Lung microvascular endothelial cell (primary cell): Measurements from ENCODE around the gene BCL11B. TPM values are rescaled to one million over a fixed set of nuclear protein-coding genes. Genes with fewer than 3 reads are reported as not detected.
A peak's percentile ranks its signal among the peaks of the same experiment; 100 is the strongest.

Experiments used
- DNase-seq, 2 donors: peaks; one replicate each; pipeline versions ENCODE4 v3.0.0 to v3.0.0-alpha.2; 2010; ENCODE audit warnings: low read depth in 2 of 2
- total RNA-seq: library from RNA; depleted of rRNA; stranded (reverse); fragments of >200 nt; gene quantifications from 2 replicates; pipeline ENCODE4 v1.2.1, GENCODE V29; 2014

The BCL11B gene
- under 0.01 TPM in 2 replicates for total RNA-seq

DNA sequence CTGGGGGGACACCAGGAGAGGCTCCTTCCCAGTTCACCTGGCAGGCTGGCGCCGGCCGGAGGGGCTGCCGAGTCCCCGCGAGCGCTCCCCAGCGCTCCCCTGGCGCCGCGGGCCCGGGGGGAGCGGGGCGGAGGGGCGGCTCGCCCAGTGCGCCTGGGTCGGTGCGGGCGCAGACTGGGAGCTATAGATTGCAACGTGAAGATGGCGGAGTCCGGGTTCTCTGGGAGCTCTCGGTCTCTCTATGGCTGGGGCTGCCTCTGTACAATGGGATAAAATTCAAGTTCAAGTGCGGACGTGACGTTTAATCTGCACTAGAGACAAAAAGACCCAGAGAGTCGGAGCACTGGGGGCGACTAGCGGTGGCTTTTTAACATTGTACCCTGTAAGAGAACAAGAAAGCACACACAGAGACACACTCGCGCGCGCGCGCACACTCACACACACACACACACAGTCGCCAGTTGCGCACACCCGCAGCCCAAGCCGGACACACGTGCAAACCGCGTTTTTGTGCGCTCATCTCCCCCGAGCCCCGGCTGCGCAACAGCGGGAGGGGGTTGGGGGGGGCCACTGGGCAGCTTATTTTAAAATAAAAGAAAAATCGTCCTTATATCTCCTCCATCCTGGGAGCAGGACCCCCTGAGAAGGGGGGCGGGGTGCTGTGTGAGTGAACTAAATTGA, at the start of gene BCL11B:
Gene BCL11B, minus strand, starts transcription at position 247 of the 681 bp plus-strand sequence. CDS start 979 bp downstream, outside the sequence.
- peak; percentile 76 to 86 for DNase-seq

DNA sequence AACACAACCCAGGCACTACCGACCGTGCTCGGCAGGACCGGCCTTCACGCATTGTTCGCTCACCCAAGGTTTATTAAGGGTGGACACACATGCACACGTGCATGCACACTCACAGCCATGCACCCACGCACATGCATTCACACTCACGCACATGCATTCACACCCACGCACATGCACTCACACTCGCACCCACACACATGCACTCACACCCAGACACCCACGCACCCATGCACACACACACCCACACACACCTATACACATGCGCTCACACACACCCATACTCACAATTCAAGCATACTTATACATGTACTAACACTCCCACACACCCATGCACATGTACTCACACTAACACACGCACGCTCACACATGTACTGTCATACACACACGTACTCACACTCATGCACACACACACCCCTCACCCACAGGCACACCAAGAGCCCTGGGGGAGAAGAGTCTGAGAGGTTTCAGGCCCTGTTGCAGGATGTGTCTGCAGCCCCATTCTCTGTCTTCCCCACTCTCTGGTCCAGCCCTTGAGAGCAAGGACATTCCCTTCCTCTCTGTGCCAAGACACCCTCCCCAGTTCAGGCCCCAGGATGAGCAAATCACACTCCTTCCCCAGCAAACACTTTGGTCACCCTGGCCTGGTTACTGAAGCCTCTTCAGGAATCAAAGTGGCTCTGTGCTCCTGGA, 49.4 kb upstream of the BCL11B start:
- no peak for DNase-seq

DNA sequence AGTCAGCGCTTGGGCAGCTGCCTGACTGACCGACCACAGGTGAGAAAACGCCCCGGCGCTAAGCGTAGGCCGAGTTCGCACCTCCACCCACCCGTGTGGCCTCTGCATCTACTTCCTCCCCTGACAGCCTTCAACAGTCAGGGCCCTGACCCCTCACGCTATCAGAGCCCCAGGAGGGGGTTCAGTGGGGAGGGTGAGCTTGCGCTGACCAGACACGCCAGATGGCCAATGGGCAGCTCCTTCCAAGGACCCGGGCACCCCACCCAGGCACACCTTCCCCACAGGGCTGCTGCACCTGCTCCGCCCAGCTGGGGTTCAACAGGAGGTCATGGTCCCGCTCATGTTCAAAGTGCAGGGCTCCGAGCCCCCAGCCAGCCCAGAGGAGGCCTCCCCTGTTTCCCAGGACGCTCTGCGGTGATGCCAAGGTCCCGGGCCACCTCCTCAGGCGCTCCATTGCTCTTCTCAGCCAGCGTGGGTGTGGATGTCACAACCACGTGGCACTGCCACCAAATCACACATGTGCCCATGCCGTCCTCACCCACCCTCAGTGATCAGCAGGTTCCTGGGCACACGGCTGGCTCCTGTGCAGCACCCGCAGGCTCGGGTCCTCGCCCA, 48.7 kb upstream of the BCL11B start:
- no peak for DNase-seq

DNA sequence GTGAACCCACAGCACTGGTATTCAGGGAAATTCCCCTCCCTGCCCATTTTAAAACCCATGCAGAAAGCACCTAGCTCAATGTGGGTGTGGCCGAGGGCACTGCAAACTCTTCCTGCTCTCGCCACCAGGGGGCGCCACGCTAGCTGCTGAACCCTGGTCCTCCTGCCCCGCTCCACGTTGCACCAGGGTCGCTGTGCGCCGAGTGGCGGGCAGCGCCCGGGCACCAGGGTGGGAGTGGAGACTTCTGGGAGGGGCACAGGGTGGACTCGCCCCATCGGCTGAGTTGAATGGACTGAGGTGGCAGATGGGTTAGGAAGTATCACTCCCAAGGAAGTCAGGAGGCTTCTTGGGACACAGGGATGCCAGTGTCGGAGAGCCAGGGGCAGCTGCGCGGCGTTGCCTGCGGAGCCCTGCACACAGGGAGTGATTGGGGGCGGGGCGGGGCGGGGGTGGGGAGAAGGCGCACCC, 48.1 kb upstream of the BCL11B start:
- peak; percentile 43 to 54 for DNase-seq

DNA sequence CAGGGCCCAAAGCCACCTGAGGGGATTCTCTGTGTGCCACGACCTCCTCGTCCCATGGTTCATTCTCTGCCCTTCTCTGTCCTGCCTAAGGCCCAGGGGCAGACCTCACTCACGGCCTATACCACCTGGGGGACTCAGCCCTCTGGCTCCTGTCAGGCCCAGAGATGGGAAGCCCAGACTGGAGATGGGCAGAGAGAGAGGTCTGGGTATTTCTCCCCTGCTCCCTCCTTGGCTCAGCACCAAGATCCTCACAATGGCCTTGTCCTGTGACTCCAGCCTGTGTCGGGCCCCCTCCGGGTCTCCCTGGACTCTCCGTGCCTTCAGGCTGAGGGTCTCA, 46.9 kb upstream of the BCL11B start:
- no peak for DNase-seq

DNA sequence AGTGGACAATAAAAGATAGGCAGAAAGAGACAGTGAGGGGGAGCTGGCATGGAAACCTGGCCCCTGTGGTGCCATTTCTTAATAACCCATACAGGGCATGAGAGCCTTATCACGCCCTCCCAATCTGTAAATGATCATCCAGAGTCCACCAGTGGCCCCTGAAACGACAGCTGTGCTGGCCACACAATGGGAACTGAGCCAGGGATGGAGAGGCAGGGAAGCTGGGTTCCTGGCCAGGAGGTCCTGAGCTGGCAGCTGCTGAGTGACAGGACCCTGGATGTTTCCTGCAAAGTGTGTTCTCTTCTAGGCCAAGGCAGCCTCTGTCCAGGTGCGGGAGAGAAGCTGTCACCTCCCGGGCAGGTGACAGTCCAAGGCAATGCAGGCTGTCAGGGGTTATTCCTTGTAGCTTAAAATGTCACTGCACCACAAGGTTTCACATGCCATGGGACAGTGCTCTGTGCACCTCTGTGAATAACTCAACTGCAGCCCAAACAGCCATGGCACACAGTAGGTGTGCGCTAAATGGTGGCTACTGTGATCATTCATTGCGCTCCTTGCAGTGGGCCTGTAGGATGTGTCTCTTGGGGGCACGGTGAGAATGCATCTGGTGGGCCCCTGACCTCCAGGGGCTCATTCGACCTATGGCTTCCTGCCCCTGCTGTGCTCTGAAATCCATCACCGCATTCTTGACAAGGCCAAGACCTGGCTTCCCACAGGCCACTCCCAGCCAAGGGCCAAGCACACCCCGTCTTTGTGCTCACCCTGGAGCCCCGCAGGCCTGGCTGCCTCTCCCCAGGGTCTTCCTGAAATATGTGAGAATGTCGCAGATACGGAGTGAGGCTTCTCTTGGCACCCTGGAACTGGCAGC, 46.3 kb upstream of the BCL11B start:
- DNase-seq, result no peak

DNA sequence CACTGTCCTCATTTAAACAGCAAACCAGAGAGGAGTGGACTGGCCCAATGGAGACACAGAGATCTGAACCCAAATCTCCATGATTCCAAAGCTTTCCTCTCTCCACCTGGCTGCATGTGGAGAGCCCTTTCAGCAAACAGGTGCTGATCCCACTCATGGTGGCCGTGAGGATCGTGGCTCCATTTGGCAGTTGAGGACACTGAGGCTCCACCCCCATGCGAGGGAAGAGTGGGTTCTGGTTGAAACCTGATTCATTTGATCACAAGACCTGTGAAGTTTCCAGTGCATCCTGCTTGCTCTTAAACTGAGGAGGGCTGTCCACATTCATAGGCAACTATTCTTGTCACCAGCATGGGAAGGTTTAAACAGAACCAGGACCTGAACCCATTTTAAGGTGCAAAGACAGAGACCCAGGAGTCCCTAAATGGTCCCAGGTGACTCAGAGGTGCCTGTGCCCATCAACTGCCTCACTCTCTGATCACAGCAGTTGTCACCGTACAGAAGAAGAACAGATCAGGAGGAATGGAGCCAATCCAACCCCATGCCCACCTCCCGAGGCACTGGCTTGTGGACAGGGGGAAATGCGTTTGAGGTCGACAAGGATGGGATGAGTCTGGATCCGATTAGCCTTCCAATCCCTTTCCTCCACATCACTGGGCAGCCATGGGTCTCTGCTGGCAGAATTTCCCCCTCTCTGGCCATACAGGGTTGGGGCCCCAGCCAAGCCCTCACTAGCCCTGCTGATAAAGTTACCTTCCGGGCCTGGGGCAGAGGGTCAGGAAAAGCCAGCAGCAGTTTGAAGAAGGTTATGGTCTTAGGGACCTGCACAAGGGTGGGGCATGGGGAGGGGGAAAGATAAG, 45.5 kb upstream of the BCL11B start:
- DNase-seq, result no peak

DNA sequence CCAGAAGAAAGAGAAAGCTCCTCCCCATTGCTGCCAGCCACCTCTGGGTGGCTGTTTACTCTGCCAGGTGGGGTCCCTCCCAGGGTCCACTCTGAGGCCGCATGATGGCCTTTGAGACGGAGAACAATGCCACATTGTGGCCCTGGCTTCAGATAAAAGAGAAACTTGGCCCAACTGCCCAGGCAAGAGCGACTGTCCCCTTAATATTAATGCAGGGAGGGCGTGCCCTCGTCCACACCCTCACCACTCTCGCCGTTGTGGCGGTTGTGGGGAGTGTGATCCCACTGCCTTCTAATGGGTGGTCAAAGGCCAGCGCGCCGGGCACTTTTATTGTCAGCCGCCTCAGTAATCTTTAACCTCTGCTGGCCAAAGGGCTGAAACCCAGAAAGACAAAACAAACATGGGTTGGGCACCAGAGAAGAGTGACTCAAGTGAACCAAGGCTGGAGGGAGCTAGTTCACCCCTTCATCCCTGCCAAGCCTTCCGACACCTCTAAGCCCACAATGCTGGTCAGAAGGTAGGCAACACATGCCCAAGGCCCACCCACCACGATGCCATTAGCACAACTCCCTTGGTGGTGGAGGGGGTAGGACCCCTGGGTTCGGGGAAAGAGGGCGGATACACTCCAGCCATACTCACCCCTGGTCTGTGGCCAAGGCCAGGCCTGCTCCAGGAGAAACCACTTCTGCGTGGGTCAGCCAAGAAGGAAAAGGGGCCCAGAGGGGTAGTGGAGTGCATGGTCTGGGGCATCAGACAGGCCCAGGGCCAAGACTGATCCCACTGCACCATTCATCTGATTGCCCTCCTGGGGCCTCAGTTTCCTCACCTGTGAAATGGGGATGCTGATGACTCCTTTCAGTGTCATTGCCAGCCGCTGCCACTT, 44.5 kb upstream of the BCL11B start:
- DNase-seq, result no peak

DNA sequence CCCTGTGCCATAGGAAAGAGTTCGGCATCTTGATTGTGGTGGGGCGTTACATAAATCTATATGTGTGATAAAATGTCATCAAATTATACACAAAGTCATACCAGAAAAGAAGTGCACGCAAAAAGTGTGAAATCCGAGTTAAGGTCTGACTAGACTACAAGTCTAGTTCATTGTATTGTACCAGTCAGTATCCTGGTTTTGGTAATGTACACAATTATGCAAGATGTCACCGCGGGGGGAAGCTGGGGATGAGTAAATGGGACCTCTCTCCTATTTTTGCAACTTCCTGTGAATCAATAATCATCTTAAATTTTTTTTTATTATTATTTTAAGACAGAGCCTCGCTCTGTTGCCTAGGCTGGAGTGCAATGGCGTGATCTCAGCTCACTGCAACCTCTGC, 43.2 kb upstream of the BCL11B start:
- DNase-seq, result no peak

DNA sequence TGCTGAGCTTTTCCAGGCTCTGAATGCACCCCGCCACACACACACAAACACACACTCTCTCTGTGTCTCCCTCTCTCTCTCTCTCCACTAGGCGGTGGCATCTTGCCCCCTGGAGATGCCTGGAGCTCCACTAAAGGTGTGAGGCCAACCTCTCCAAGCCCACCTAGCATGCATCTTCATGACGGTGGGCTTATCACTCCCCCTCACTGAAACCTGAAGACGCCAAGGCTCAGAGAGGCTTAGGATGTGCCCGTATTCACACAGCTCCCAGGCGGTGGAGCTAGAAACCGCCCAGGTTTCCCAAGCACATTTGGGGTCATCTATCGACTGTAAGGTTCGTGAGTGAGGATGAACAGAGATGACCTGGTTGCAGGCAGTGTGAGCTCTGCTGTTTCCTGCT, 42.6 kb upstream of the BCL11B start:
- no peak for DNase-seq

DNA sequence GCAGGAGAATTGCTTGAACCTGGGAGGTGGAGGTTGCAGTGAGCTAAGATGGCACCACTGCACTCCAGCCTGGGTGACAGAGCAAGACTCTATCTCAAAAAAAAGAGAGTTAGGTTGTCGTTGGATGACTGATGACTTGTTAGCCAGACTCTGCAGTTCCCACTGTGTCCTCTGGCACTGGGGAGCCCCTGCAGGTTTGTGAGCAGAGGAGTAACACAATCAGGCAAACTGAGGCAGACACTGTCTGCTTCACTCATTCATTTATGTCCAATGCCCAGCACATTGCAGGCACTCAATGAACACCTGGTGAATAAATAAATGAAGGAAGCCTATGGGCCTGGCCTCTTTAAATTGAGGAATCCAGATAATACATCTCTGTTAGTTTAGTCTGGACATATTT, 41.2 kb upstream of the BCL11B start:
- DNase-seq, result no peak

DNA sequence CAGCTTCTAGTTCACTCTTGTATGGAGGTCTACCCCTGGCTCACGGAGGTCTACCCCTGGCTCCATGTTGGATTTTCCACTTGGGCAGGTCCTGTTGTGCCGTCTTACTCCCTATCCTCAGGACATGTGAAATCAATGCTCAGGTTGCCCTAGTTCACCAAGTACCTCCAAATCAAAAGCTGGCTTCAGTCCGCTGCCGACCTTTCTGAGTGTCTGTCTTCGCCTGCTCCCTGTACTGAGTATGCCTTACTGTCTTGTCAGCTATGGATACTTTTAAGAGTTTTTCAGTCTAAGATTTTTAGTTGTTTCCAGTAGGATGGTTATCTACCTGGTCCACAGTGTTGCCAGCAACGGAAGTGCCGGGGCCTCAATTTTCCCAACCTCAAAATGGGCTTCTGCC, 40.1 kb upstream of the BCL11B start:
- no peak for DNase-seq

DNA sequence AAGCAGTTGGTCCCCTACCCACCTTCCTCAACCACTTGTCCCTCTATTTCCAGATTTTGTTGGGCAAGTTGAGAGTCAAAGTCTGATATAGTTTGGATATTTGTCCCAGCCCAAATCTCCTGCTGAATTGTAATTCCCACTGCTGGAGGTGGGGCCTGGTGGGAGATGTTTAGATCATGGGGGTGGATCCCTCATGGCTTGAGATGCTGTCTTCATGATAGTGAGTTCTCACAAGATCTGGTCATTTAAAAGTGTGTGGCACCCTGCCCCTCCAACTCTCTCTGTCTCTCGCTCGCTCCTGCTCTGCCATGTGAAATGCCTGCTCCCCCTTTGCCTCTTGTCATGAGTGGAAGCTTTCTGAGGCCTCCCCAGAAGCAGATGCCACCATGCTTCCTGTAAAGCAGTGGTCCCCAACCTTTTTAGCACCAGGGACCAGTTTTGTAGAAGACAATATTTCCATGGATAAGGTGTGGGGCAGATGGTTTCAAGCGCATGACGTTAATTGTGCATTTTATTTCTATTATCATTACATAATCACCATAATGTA, 37.3 kb upstream of the BCL11B start:
- no peak for DNase-seq

DNA sequence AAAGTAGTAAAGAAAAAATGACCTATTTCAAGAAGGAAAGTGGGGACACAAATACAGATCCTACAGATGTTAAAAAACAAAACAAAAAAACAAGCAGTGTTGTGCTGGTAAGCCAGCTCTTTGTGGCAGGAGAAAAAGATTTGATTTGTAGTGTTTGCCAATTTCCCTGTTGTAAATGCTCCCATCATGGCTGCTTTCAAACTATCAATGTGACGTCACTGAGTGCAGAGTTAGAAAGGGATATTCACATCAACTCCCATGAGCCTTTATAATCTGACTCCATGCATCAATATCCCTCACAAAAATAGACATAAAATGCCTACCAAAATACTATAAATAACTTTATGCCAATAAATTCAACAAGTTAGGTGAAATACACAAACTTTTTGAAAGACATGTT, 32.2 kb upstream of the BCL11B start:
- no peak for DNase-seq

DNA sequence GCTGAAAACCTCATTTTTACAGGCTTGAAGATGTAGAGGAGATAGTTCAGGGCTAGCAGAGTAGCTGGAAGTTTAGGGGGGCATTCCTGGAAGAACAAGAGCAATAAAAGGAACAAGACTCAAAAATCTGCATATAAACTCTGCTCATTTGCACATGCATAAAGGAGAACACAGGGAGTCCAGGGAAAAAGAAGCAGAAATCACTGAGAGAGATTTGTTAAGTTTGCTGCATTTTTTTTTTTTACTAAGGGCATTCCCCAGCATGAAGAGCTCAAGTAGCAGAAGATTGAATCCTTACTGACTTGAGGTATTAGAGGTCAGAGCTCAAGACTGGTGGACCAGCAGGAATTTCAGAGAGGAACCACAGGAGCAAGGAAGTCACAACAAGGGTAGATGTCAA, 28.2 kb upstream of the BCL11B start:
- DNase-seq, result no peak

DNA sequence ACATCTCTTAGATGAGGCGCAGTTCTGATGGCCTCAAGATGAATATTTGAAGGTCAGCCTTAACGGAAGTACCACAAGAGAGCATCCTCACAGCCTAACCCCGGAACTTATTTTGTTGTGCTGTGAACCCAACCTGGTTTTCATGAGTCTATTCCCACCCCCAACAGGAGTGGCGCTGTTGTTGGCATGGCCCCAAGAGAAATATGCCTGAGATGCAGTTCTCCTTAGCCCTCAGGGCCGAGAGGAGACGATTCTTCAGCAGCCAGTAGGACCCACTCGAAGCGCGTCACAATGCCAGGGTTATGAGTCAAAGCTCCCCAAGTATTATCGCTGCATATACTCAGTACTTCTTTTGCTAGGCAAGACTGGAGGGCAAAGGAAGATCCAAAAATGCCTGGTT, 24.5 kb upstream of the BCL11B start:
- DNase-seq, result no peak

DNA sequence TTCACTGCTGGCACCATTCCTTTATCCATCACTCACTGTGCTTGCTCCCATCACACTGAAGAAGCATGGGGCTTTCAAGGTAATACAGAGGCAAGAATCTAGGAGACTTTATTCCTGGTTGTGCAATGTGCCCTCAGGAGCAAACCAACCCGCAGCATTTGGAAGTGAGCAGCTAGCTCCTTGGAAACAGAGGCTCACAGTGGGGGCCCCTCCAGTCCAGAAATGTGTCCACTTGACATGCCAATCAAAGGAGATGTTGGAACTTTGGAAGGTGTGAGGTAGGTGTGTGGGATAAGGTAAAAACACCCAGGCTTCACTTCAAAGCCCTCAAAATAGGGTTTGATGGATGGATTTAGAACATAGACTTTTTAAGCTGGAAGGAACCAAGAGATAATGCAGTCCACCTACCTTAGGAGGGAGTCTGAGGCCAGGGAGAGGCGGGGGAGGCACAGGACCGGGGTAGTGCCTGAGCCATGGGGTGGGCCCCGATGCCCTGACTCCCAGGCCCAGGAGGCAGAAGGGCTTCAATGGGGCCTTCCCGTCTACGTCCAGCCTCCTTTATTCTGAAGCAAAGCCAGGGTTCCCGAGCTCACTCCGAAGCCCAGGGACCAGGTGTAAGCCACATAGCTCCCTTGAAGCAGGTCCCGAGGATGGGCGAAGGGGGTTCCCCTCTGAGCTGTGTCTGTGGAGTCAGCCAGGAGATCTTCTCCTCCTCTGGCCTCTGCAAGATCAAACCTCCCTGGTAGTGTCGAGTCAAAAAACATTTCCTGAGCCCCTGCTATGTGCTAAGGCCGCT, 17.6 kb upstream of the BCL11B start:
- no peak for DNase-seq

DNA sequence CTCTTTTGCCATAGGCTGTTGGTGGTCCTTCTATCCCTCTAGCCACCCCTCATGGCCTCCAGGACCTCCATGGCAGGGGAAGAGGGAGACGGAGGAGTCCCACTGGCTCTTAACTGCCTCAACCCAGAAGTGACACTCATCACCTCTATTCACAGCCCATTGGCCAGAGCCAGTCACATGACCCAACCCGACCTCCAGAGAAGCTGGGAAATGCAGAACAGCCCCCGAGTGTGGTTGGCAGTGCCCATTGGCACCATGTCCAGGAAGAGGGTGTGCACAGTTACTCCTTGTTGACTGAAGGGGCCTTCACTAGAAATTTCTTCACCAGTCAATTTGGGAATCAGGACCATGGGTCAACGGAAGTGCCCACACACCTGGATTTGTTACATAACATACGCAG, 17.0 kb upstream of the BCL11B start:
- no peak for DNase-seq
